ENCODE measurements around the gene SCAPER.

Gene SCAPER

GRCh38 chr15:76871930-76872329 lies 33.2 kb downstream of the SCAPER start:
- H3K36me3 ChIP-seq = peaks cover 9% of the 10 kb centered on the region
- H3K4me3 ChIP-seq (ENCODE audit: low read depth in 1 of 2, low read length in 1 of 2) = no peak overlapping the region
- no peak overlapping the region for H3K27ac ChIP-seq
- H3K27me3 ChIP-seq = no peaks in the 10 kb centered on the region
- H3K4me1 ChIP-seq (ENCODE audit: control insufficient read depth in 1 of 2, insufficient read depth in 1 of 2, low read depth in 1 of 2, low read length in 1 of 2) = no peaks in the 10 kb centered on the region
- no peaks in the 10 kb centered on the region for H3K9me3 ChIP-seq
- TF ChIP-seq CTCF (IDR thresholded peaks at IDR 0.05) = no peak

- Histone ChIP-seq H3K36me3 (no peaks in the 10 kb centered on the region), H3K4me1 (ENCODE audit: control insufficient read depth in 1 of 2, insufficient read depth in 1 of 2, low read depth in 1 of 2, low read length in 1 of 2) (no peaks in the 10 kb centered on the region), H3K4me3 (ENCODE audit: low read depth in 1 of 2, low read length in 1 of 2) (no peak overlapping the region), H3K27ac (no peak overlapping the region), H3K9me3 (no peaks in the 10 kb centered on the region), H3K27me3 (no peaks in the 10 kb centered on the region)
- TF ChIP-seq CTCF (IDR thresholded peaks at IDR 0.05) = no peak
Observed at GRCh38 chr15:76868740-76869139, 36.4 kb downstream of the SCAPER start.

- Histone ChIP-seq H3K4me3 (ENCODE audit: low read depth in 1 of 2, low read length in 1 of 2) (no peak overlapping the region), H3K9me3 (no peaks in the 10 kb centered on the region), H3K4me1 (ENCODE audit: control insufficient read depth in 1 of 2, insufficient read depth in 1 of 2, low read depth in 1 of 2, low read length in 1 of 2) (no peaks in the 10 kb centered on the region), H3K27ac (no peak overlapping the region), H3K36me3 (no peaks in the 10 kb centered on the region), H3K27me3 (no peaks in the 10 kb centered on the region)
- no peak for TF ChIP-seq CTCF (IDR thresholded peaks at IDR 0.05)
Observed at GRCh38 chr15:76866716-76867321, 38.3 kb downstream of the SCAPER start.

GRCh38 chr15:76866008-76866407 lies 39.1 kb downstream of the SCAPER start:
- no peaks in the 10 kb centered on the region for H3K9me3 ChIP-seq
- H3K4me3 ChIP-seq (ENCODE audit: low read depth in 1 of 2, low read length in 1 of 2) = no peak overlapping the region
- no peaks in the 10 kb centered on the region for H3K27me3 ChIP-seq
- no peak overlapping the region for H3K27ac ChIP-seq
- no peaks in the 10 kb centered on the region for H3K36me3 ChIP-seq
- no peak for TF ChIP-seq CTCF (IDR thresholded peaks at IDR 0.05)
- no peaks in the 10 kb centered on the region for H3K4me1 ChIP-seq (ENCODE audit: control insufficient read depth in 1 of 2, insufficient read depth in 1 of 2, low read depth in 1 of 2, low read length in 1 of 2)

- no peaks in the 10 kb centered on the region for H3K36me3 ChIP-seq
- no peak for TF ChIP-seq CTCF (IDR thresholded peaks at IDR 0.05)
- H3K9me3 ChIP-seq = no peaks in the 10 kb centered on the region
- no peak overlapping the region for H3K27ac ChIP-seq
- no peak overlapping the region for H3K4me3 ChIP-seq (ENCODE audit: low read depth in 1 of 2, low read length in 1 of 2)
- H3K4me1 ChIP-seq (ENCODE audit: control insufficient read depth in 1 of 2, insufficient read depth in 1 of 2, low read depth in 1 of 2, low read length in 1 of 2) = no peaks in the 10 kb centered on the region
- H3K27me3 ChIP-seq = no peaks in the 10 kb centered on the region
Observed at GRCh38 chr15:76865548-76865991, 39.6 kb downstream of the SCAPER start.

Data from neutrophil (primary cell).